K562 (cell line): Measurements from ENCODE around the gene CBX8. TPM values are rescaled to one million over a fixed set of nuclear protein-coding genes. Genes with fewer than 3 reads are reported as not detected.

ENCODE experiments used
- BRD9 ChIP-seq: fragments of 450-650 bp; IDR thresholded peaks from 2 replicates; pipeline ENCODE4 v1.6.1; 2018; ENCODE audit warnings: low read depth; ENCODE audit not compliant: partially characterized antibody
- FOXJ3 ChIP-seq: sonication (generic); formaldehyde crosslinking; IDR thresholded peaks from 2 replicates; pipeline ENCODE4 v1.4.0; 2020; ENCODE audit warnings: mild to moderate bottlenecking, missing genetic modification reagents
- GABPB1 ChIP-seq: sonication (generic); formaldehyde crosslinking; IDR thresholded peaks from 2 replicates; pipeline ENCODE4 v1.8.0; 2022; ENCODE audit warnings: mild to moderate bottlenecking, missing genetic modification reagents
- NR3C1 ChIP-seq: sonication (generic); formaldehyde crosslinking; IDR thresholded peaks from 2 replicates; pipeline ENCODE4 v1.8.1; 2022; ENCODE audit warnings: missing genetic modification reagents
- YBX1 ChIP-seq: fragments of 450-650 bp; IDR thresholded peaks from 2 replicates; pipeline ENCODE4 v1.7.1; 2016; ENCODE audit warnings: mild to moderate bottlenecking
- ZNF444 ChIP-seq: fragments of 250-450 bp; sonication (Bioruptor Pico); IDR thresholded peaks from 2 replicates; pipeline ENCODE4 v1.4.0; 2020; ENCODE audit warnings: mild to moderate bottlenecking, moderate library complexity
- polyA plus RNA-seq, 8 experiments: library from polyadenylated mRNA; depleted of rRNA in 4 of 8; stranded (reverse) in 5 of 8; unstranded in 3 of 8; fragments of >200 nt; fragmentation: Nextera tagmentation in 2 of 8; fragmentation: Illumina TruSeq in 1 of 8; extraction: Ambion mirVana in 2 of 8; extraction: Trizol in 1 of 8; gene quantifications; 2 replicates each; pipeline versions ENCODE4 v1.2.1 to v1.2.3, GENCODE V29; 2011 to 2014; ENCODE audit warnings: inconsistent platforms in 1 of 8, missing spikeins in 1 of 8
- total RNA-seq, 7 experiments: library from RNA; depleted of rRNA in 6 of 7; stranded (reverse); fragments of >200 nt in 6 of 7; fragmentation: Illumina TruSeq in 2 of 7; extraction: Trizol in 2 of 7; gene quantifications; 2 replicates each; pipeline versions ENCODE4 v1.2.1 to v1.2.3, GENCODE V29; 2011 to 2021; ENCODE audit warnings: low replicate concordance in 1 of 7
- TF ChIP-seq, protein P1 (sequence below): sonication (generic); formaldehyde crosslinking; IDR thresholded peaks from 2 replicates; pipeline ENCODE4 v1.8.0; 2022; ENCODE audit warnings: missing genetic modification reagents, mild to moderate bottlenecking, borderline replicate concordance
- TF ChIP-seq, protein P2 (sequence below): sonication (generic); formaldehyde crosslinking; IDR thresholded peaks from 2 replicates; pipeline ENCODE4 v1.8.1; 2023; ENCODE audit warnings: mild to moderate bottlenecking, missing genetic modification reagents
- TF ChIP-seq, protein P3 (sequence below): fragments of 250-450 bp; sonication (Bioruptor Pico); IDR thresholded peaks from 2 replicates; pipeline ENCODE4 v1.4.0; 2020
- TF ChIP-seq, protein P4 (sequence below): fragments of 450-650 bp; IDR thresholded peaks from 2 replicates; pipeline ENCODE4 v1.6.1; 2016; ENCODE audit warnings: antibody characterized with exemption
- TF ChIP-seq, protein P5 (sequence below): IDR thresholded peaks from 2 replicates; pipeline ENCODE4 v1.6.1; 2011; ENCODE audit warnings: borderline replicate concordance, low read depth, mild to moderate bottlenecking, moderate library complexity, low read length; ENCODE audit not compliant: insufficient read depth, poor library complexity, severe bottlenecking

The CBX8 gene
- total and polyA plus RNA-seq, 9 of the 15 experiments (the other 6 are each of a cell fraction or from before 2014, with no cell fraction given), result 0.08 to 11.9 (median 2.6) TPM

DNA sequence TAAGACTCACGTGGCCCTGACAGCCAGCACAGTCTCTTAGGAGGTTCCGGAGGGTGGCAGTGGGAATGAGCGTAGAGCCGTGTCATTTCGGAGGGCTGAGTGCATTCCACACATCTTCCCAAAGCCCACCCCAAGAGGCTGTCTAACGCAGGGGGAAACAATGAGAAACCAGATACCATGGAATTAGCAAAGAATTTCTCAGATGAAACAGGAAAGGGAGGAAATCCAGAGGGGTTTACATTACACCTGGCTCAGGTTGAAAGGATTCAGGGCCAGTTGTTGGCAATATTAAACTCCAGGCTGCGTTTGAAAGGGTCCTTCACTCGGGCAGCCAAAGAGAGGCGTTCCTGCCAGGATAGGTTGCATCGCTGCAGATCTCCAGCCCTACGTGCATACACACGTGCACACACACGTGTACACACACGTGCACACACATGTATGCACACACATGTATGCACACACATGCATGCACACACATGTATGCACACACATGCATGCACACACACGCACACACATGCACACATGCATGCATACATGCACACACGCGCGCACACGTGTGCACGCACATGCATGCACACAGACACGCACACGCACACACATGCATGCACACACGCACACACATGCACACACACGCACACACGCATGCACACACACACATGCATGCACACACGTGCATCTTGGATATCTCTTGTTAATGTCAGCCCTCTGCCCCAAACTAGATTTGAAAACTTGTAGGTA, 30.1 kb upstream of the CBX8 start (continued):
- TF ChIP-seq, protein P1, sequence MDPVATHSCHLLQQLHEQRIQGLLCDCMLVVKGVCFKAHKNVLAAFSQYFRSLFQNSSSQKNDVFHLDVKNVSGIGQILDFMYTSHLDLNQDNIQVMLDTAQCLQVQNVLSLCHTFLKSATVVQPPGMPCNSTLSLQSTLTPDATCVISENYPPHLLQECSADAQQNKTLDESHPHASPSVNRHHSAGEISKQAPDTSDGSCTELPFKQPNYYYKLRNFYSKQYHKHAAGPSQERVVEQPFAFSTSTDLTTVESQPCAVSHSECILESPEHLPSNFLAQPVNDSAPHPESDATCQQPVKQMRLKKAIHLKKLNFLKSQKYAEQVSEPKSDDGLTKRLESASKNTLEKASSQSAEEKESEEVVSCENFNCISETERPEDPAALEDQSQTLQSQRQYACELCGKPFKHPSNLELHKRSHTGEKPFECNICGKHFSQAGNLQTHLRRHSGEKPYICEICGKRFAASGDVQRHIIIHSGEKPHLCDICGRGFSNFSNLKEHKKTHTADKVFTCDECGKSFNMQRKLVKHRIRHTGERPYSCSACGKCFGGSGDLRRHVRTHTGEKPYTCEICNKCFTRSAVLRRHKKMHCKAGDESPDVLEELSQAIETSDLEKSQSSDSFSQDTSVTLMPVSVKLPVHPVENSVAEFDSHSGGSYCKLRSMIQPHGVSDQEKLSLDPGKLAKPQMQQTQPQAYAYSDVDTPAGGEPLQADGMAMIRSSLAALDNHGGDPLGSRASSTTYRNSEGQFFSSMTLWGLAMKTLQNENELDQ, result no peak
- TF ChIP-seq FOXJ3 (no peak), GABPB1 (no peak), NR3C1 (no peak), YBX1 (no peak), ZNF444 (CRISPR knock-in tag) (no peak), BRD9 (no peak)
- TF ChIP-seq, protein P2, sequence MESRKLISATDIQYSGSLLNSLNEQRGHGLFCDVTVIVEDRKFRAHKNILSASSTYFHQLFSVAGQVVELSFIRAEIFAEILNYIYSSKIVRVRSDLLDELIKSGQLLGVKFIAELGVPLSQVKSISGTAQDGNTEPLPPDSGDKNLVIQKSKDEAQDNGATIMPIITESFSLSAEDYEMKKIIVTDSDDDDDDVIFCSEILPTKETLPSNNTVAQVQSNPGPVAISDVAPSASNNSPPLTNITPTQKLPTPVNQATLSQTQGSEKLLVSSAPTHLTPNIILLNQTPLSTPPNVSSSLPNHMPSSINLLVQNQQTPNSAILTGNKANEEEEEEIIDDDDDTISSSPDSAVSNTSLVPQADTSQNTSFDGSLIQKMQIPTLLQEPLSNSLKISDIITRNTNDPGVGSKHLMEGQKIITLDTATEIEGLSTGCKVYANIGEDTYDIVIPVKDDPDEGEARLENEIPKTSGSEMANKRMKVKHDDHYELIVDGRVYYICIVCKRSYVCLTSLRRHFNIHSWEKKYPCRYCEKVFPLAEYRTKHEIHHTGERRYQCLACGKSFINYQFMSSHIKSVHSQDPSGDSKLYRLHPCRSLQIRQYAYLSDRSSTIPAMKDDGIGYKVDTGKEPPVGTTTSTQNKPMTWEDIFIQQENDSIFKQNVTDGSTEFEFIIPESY (CRISPR knock-in tag), result no peak
- TF ChIP-seq, protein P3, sequence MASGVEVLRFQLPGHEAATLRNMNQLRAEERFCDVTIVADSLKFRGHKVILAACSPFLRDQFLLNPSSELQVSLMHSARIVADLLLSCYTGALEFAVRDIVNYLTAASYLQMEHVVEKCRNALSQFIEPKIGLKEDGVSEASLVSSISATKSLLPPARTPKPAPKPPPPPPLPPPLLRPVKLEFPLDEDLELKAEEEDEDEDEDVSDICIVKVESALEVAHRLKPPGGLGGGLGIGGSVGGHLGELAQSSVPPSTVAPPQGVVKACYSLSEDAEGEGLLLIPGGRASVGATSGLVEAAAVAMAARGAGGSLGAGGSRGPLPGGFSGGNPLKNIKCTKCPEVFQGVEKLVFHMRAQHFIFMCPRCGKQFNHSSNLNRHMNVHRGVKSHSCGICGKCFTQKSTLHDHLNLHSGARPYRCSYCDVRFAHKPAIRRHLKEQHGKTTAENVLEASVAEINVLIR (CRISPR knock-in tag), result no peak
- TF ChIP-seq, protein P4, sequence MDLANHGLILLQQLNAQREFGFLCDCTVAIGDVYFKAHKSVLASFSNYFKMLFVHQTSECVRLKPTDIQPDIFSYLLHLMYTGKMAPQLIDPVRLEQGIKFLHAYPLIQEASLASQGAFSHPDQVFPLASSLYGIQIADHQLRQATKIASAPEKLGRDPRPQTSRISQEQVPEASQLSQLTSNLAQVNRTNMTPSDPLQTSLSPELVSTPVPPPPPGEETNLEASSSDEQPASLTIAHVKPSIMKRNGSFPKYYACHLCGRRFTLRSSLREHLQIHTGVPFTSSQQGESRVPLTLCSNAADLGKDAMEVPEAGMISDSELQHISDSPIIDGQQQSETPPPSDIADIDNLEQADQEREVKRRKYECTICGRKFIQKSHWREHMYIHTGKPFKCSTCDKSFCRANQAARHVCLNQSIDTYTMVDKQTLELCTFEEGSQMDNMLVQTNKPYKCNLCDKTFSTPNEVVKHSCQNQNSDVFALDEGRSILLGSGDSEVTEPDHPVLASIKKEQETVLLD, result no peak
- TF ChIP-seq, protein P5, sequence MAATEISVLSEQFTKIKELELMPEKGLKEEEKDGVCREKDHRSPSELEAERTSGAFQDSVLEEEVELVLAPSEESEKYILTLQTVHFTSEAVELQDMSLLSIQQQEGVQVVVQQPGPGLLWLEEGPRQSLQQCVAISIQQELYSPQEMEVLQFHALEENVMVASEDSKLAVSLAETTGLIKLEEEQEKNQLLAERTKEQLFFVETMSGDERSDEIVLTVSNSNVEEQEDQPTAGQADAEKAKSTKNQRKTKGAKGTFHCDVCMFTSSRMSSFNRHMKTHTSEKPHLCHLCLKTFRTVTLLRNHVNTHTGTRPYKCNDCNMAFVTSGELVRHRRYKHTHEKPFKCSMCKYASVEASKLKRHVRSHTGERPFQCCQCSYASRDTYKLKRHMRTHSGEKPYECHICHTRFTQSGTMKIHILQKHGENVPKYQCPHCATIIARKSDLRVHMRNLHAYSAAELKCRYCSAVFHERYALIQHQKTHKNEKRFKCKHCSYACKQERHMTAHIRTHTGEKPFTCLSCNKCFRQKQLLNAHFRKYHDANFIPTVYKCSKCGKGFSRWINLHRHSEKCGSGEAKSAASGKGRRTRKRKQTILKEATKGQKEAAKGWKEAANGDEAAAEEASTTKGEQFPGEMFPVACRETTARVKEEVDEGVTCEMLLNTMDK, result no peak
